ENCODE results near the gene TMEM234. TPM values are rescaled to one million over a fixed set of nuclear protein-coding genes. Genes with fewer than 3 reads are reported as not detected.

The TMEM234 gene
- total and polyA plus RNA-seq, 2 of the 8 experiments (the other 6 are each of a cell fraction or from before 2014, with no cell fraction given), result 8.7 to 8.9 TPM

DNA sequence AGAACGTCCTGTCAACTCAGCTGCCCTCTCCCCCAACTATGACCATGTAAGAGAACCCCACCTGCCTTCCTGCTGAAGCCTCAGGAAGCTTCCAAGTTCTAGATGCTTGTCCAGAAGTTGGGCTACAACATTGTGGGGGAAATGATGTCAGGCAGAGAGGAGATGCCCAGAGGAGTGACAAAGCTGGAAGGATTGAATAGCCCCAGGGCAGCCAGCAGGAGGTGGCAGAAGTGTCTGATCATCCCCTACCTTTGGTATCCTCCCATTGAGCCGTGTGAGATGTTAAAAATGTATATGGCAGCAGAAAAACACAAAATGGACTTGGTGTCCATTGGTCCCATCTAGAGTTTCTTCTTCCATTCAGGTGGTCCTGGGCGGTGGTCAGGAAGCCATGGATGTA is 6.6 kb upstream of the TMEM234 start (continued):
- TF ChIP-seq CHD1 (IDR thresholded peaks at IDR 0.05; ENCODE audit: low read depth, low read length), result no peak

Measured in H1 (cell line).